IPS-18c (cell line): ENCODE data around the gene RYR1.
"Not testable (repeated sequence)": the region's sequence is repeated elsewhere in the genome, so short reads cannot be mapped to it uniquely, and the experiment has no call there.

ENCODE experiments used
- H3K4me3 ChIP-seq: 2 replicates; pipeline ENCODE4 v1.7.0; 2013; ENCODE audit warnings: low read depth, mild to moderate bottlenecking, low read length, moderate library complexity; ENCODE audit not compliant: insufficient read depth
- H3K9me3 ChIP-seq: one replicate; pipeline ENCODE4 v1.6.1; 2013; ENCODE audit warnings: mild to moderate bottlenecking, low read length, moderate library complexity; ENCODE audit not compliant: control insufficient read depth, insufficient read depth

Gene RYR1

GRCh38 chr19:38579304-38579703 lies 145.8 kb downstream of the RYR1 start:
- not testable (repeated sequence) for H3K9me3 ChIP-seq, H3K4me3 ChIP-seq

DNA sequence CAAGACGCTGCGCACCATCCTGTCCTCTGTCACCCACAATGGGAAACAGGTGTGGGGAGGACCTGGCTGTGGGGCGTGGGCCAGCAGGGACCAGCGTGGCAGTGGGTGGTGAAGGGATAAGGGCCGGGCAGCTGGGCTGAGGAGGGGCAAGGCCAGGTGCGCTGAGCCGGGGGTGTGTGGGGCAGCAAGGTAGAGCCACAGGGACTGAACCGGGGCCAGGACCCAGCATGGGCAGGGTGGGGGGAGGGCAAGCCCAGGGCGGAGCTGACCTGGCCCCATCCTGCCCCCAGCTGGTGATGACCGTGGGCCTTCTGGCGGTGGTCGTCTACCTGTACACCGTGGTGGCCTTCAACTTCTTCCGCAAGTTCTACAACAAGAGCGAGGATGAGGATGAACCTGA lies 146.6 kb downstream of the RYR1 start:
- H3K9me3 ChIP-seq: no peaks in the 10 kb centered on the region
- no peak overlapping the region for H3K4me3 ChIP-seq

- H3K9me3 ChIP-seq: no peaks in the 10 kb centered on the region
- no peak overlapping the region for H3K4me3 ChIP-seq
These were observed 149.9 kb downstream of the RYR1 start for GRCh38 chr19:38583219-38583984.

DNA sequence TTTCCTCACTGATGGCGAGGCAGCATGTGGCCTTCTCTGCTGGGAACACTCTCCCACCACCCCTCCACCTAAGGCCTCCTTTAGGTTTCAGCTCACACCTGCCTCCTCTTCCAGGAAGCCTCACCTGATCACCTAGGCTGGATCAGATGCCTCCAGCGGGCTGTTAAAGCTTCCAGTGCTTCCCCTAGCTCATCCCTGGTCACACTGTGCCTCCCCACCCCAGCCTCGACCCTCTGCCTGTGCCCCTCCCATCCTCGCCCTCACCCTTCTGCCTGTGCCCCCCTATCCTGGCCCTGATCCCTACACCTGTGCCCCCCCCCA lies 150.5 kb downstream of the RYR1 start:
- no peak overlapping the region for H3K4me3 ChIP-seq
- H3K9me3 ChIP-seq: no peaks in the 10 kb centered on the region

- H3K9me3 ChIP-seq: no peaks in the 10 kb centered on the region
- H3K4me3 ChIP-seq: no peak overlapping the region
These were observed 154.1 kb downstream of the RYR1 start for GRCh38 chr19:38587562-38587961.

- no peaks in the 10 kb centered on the region for H3K9me3 ChIP-seq
These were observed 154.6 kb downstream of the RYR1 start for GRCh38 chr19:38588041-38588440.

GRCh38 chr19:38592940-38593339 lies 159.4 kb downstream of the RYR1 start:
- no peak overlapping the region for H3K4me3 ChIP-seq
- H3K9me3 ChIP-seq: no peaks in the 10 kb centered on the region

More at GRCh38 chr19:38588041-38588440, 154.6 kb downstream of the RYR1 start:
- no peak overlapping the region for H3K4me3 ChIP-seq

DNA sequence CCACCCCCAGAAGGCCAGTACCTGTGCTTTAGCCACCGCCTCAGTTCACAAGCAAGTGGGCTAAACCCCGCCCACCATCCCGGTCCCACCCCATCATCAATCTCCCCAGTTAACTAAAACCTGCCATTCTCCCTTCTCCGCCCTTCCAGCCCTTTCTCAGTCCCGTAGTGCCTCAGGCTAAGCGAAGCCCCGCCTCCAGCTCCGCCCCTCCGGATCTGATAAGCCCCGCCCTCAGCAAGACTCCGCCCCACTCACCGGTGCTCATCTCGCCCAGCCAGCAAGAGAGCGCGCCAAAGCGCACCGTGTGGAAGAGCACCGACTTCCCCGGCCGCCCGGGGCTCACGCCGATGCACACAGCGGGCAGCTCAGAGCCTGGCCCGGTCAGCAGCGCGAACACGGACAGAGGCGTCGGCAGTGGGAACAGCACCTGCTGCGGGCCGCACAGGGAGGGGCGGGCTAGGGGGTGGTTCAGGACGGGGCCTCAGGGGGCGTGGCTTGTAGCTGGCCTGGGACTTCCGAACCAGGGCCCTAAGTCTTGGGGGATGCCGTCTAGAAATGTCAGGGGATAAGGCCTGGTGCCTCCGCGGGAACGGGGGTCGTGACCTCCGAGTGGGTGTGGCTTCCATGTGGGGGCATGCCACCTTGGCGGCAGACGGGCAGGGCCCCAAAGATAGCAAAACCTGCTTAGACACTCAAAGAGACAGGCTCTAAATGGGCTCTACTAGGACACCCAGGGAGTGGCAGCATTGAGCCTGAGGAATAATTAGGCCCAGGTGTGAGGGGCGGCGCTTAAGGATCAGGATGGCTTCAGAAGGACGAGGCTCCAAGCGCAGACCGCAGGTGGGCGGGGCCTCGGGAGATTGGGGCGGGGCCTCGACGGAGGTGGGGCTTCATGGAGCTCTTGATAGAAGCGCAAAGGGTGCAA lies 162.8 kb downstream of the RYR1 start:
- Histone ChIP-seq H3K9me3 (no peaks in the 10 kb centered on the region), H3K4me3 (peak overlapping the region; percentile 72)

GRCh38 chr19:38597075-38597474 lies 163.6 kb downstream of the RYR1 start:
- Histone ChIP-seq H3K9me3 (no peaks in the 10 kb centered on the region), H3K4me3 (no peak overlapping the region)

GRCh38 chr19:38599722-38600121 lies 166.2 kb downstream of the RYR1 start:
- H3K9me3 ChIP-seq: no peaks in the 10 kb centered on the region
- H3K4me3 ChIP-seq: no peak overlapping the region

GRCh38 chr19:38602856-38603255 lies 169.4 kb downstream of the RYR1 start:
- not testable (repeated sequence) for H3K4me3 ChIP-seq, H3K9me3 ChIP-seq

- no peak overlapping the region for H3K4me3 ChIP-seq
- H3K9me3 ChIP-seq: no peaks in the 10 kb centered on the region
These were observed 172.6 kb downstream of the RYR1 start for GRCh38 chr19:38606131-38606530.

GRCh38 chr19:38614289-38614688 lies 180.8 kb downstream of the RYR1 start:
- Histone ChIP-seq H3K4me3 (no peak overlapping the region), H3K9me3 (no peaks in the 10 kb centered on the region)

DNA sequence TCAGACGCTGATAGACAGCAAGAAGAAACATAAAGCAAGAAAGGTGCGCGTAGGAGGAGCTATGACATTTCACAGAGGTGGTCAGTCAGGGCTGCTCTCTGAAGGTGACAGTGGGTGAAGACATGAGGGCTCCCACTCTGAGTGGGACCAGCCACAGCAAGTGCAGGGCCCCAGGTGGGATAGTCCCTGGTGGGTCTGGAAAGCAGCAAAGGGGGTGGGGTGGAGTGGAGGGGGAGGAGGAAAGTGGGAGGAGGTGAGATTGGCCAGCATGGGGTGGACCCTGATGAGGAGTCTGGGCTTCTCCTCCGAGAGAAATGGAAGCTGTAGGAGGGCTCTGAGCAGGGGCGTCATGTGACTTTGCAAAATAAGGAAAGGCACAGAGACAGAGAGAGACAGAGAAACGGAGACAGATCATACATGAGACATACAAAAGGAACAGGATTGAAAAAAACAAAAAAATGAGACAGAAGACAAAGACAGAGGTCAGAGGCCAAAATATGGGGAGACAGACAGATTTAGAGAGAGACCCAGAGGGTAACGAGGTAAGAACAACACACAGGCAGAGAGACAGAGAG lies 181.6 kb downstream of the RYR1 start:
- H3K4me3 ChIP-seq: no peak overlapping the region

DNA sequence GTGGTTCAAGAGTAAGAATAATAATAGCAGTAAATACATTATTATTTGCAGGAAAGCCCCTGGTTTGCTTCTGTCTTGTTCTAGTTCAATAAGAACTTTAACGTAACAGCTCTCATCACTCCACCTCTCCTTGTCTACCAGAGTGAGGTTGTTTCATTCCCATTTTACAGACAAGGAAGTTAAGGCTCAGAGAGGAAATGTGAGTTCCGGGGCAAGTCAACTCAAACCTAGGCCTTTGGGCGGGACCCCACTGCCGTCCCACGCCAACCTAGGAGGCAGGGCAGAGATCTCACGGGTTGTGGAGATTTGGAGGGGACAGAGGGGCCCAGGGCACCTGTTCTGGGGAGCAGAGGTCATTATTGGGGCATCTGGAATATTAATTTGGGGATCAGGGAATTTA lies 182.8 kb downstream of the RYR1 start:
- no peak overlapping the region for H3K4me3 ChIP-seq
- peaks cover 2% of the 10 kb centered on the region for H3K9me3 ChIP-seq

More for the DNA sequence above, 181.6 kb downstream of the RYR1 start:
- H3K9me3 ChIP-seq: peaks cover 1% of the 10 kb centered on the region

DNA sequence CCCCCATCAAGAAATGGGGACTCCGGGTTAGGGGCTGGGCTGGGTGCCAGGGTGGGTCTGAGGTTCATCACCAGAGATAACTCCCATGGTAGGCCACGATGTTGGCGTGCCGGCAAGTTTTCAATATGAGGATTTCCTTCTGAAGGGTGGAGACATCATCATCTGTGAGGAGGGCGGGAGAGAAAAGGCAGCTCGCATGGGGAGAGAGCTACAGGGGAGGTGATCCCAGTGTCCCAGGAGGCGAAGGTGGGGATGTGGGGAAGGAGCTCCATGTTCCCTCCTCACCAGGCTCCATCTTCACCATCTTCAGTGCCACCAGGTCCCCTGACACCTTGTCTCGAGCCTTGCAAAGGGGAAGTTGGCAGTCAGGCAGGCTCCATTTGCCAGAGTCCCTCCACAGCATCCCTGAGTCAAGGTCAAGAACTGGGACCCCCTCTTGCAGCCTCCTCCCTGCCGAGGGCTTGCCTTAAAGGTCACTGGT lies 183.8 kb downstream of the RYR1 start:
- H3K4me3 ChIP-seq: no peak overlapping the region
- H3K9me3 ChIP-seq: peaks cover 2% of the 10 kb centered on the region

DNA sequence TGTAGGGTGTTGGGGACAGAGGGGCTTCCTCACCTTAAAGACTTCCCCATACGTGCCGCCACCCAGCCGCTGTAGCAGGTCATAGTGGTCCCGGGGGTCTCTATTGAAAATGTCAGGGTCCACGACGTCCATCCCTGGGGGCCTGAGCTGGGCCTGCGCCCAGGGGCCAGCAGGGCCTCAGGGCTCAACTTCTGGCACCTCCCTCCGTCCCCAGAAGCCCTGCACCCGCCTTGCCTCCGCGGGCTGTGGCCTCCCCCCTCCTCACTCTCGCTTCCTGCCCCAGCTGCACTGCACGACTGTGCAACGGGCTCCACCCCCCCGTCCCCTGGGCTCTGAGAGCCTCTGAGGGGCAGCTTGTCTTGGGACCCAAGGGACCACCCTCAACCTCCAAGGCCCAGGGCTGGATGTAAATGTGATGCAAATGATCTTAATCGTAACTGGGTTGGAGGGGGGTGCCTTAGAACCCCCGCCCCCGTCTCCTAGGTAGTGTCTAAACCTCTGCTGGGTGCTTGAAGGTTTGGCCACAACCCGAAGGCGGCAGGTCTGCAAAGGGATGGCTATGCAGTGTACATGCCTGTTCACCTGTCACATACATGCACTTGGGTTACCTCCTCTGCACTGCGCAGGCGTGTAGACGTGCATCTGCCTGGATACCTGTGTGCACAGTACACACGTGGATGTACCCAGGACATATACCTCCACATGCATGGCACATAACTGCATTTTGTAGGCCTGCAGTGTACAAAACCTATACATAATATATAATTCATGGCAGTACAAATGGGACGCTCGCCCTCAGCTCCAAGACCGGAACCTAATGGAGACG lies 184.5 kb downstream of the RYR1 start, which contains the start of gene MAP4K1:
Gene MAP4K1, minus strand, starts transcription at position 190 of the 826 bp plus-strand sequence. Its CDS starts 58 bp downstream, at position 132.
- Histone ChIP-seq H3K4me3 (peak within 1 kb of the TSS; percentile 50), H3K9me3 (peaks cover 2% of the 10 kb centered on the region)
